WI38 (cell line): ENCODE results near the gene CADPS2.

Experiments
- H3K4me3 ChIP-seq: 2 replicates; pipeline ENCODE4 v1.5.1; 2011; ENCODE audit warnings: low read depth, mild to moderate bottlenecking, control low read depth, low read length
- TF ChIP-seq, protein P1 (sequence below): IDR thresholded peaks from 2 replicates; pipeline ENCODE4 v1.5.1; 2012; ENCODE audit warnings: low read depth, mild to moderate bottlenecking, control low read depth, low read length

The CADPS2 gene

DNA sequence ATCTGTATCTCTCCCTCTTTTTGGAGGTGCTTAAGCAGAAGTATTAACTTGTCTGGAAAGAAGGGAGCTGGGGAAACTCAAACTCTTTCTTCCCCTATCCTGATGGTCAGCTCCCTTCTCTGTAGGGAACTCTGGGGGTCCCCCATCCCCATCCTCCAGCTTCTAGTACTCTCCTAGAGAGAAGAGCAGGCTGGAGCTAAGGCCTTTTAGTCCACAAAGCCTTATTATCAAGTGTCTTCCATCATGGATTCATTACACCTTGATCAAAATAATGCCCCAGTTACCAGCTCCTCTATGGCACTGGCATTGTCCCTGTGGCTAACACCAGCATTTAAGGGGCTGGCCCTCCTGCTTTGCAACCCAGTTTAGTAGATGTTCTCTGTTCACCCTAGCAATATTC, 35.7 kb downstream of the CADPS2 start:
- no peak overlapping the region for H3K4me3 ChIP-seq
- TF ChIP-seq, protein P1, sequence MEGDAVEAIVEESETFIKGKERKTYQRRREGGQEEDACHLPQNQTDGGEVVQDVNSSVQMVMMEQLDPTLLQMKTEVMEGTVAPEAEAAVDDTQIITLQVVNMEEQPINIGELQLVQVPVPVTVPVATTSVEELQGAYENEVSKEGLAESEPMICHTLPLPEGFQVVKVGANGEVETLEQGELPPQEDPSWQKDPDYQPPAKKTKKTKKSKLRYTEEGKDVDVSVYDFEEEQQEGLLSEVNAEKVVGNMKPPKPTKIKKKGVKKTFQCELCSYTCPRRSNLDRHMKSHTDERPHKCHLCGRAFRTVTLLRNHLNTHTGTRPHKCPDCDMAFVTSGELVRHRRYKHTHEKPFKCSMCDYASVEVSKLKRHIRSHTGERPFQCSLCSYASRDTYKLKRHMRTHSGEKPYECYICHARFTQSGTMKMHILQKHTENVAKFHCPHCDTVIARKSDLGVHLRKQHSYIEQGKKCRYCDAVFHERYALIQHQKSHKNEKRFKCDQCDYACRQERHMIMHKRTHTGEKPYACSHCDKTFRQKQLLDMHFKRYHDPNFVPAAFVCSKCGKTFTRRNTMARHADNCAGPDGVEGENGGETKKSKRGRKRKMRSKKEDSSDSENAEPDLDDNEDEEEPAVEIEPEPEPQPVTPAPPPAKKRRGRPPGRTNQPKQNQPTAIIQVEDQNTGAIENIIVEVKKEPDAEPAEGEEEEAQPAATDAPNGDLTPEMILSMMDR = no peak

DNA sequence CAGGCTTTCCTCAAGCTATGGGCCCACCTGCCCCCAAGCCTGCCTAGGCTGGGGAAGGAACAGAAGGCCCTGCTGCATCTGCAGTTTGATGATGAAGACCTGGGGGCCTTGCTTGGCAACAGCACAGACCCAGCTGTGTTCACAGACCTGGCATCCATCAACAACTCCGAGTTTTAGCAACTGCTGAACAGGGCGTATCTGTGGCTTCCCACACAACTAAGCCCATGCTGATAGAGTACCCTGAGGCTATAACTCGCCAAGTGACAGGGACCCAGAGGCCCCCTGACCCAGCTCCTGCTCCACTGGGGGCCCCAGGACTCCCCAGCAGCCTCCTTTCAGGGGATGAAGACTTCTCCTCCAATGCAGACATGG, 36.3 kb downstream of the CADPS2 start:
- TF ChIP-seq, protein P1 = no peak

DNA sequence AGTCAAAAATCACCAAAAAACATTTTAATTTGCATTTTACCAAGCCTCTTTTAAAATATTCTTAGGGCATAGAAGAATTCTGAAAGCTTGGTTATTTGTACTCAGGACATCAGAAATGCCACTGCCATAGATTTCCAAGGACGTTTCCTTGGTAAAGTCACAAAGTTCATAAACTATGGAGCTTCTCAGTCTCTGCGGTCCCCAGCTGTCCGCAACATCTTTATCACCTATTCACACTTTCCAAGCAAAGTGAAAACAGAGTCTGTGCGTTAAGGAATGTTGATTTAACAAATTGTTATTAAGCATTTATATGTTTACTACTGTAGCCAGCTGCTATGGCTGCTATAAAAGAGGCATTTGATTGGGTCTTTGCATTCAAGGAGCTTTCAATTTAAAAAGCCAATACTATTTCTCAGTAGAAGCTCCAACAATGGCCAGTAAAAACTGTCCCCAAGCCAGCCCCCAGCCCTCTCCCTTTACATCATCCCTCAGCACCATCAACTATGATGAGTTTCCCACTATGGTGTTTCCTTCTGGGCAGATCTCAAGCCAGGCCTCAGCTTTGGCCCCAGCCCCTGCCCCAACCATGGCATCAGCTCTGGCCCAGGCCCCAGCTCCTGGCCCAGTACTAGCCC, 36.8 kb downstream of the CADPS2 start:
- TF ChIP-seq, protein P1 = no peak
- H3K4me3 ChIP-seq = no peak overlapping the region

More for the DNA sequence above, 36.3 kb downstream of the CADPS2 start:
- no peak overlapping the region for H3K4me3 ChIP-seq

DNA sequence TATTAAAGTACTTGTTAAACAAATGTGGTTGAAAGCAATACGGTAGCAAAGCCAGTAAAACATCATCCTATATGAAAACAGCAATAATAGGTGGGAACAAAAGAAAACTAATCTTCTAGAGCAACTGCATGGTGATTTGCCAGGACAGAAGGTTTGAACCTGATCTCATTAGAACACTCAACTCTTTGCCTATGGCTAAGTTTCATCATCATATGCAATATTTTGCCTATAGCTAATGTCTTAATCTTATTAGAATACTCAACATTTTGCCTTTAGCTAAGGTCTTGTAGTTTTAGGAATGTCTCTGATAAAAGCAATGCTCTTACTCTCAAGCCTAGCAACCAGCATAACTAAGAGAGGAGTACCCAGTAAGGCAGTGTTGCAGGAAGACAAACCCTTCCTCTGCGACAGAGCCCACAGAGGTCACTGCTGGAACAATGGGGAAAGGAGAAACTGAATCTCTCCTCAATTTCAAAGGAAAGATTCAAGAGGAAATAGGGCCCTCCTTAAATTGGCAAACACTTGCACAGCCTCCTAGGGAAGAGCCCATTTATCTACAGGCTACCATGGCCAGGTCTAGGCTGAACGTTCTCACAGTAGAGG, 38.3 kb downstream of the CADPS2 start:
- TF ChIP-seq, protein P1 = no peak
- H3K4me3 ChIP-seq = no peak overlapping the region

DNA sequence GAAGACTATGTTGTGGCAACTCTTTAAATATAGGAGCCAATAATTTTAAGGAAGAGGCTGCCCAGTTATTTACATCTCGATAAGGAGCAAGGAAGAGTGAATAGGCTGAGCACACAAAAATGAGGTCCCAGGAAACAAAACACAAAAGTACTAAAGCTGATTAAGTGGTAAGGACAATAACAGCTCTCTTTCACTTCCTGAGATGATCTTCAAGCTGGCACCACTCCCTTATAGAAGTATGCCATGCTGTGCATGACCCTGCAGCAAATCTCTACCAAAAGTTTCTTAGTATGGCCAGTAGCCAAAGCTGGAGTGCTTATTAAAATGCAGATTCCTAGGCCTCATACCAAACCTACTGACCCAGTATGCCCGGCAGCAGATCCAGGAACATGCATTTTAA, 39.7 kb downstream of the CADPS2 start:
- TF ChIP-seq, protein P1 = no peak

DNA sequence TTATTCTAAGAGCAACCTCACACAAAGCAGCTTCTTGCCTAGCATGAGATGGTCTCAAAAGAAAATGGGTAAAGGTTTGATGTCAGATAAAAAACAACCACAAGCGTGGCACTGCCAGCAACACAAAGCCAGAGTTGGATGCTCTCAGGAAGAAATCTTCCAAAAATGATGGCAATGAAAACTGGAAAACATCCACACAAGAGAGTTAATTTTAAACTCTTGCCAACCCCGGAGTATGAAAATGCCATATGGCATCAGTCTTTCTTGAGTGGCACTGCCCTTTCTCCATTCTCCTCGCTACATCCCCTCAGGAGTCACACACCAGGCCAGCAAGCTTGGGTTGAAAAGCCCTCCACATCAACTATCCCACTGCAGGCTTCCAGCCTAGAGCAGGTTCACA, 41.0 kb downstream of the CADPS2 start:
- TF ChIP-seq, protein P1 = no peak
- H3K4me3 ChIP-seq = no peak overlapping the region

More for the DNA sequence above, 39.7 kb downstream of the CADPS2 start:
- no peak overlapping the region for H3K4me3 ChIP-seq

DNA sequence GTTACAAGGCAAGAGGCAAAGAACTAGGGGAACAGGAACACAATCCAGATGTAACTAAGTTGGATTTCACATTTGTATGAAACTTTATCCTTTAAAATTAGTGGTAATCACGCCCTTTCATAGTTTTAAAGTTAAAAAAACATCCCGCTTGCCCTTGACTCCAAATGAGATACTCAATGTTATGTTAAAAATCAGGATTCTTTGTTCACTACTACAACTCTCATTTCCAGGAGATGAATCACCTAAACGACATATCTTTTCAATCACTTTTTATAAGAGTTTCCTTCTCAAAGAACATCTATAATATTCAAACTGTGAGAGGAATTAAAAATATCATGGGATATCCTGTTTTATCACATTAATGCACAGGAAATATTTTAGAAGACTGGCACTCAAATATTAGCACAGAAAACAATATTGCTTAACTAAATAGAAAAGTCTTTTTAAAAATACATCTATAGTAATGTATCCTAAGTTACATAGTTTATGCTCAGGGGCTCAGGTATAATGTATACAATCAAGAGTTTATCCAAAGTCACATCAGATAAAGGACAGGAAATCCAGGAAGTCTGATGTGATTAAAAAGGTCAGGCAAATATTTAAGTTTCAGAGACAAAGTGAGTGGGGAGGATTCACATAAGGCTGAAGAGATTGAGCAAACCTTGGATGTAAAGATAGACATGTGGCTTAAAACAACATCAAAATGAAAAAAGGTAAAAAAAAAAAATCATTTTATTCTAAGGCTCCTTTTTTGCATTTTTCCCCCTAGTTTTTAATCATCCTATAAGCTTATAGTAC, 41.9 kb downstream of the CADPS2 start:
- TF ChIP-seq, protein P1 = no peak
- H3K4me3 ChIP-seq = no peak overlapping the region
